H7 (cell line): ENCODE data around the gene POU2F2. TPM values are rescaled to one million over a fixed set of nuclear protein-coding genes. Genes with fewer than 3 reads are reported as not detected.
"Not testable (repeated sequence)": the region's sequence is repeated elsewhere in the genome, so short reads cannot be mapped to it uniquely, and the experiment has no call there.

Source experiments
- DNase-seq: peaks from one replicate; pipeline ENCODE4 v3.0.0; 2012
- H3K27me3 ChIP-seq: 2 replicates; pipeline ENCODE4 v1.6.0; 2011; ENCODE audit warnings: mild to moderate bottlenecking, low read length; ENCODE audit not compliant: control insufficient read depth, insufficient read depth
- H3K36me3 ChIP-seq: replicated peaks from 2 replicates; pipeline ENCODE4 v1.5.1; 2011; ENCODE audit warnings: low read length; ENCODE audit not compliant: control insufficient read depth, insufficient read depth
- H3K4me3 ChIP-seq: 2 replicates; pipeline ENCODE4 v1.5.1; 2011; ENCODE audit warnings: low read depth, mild to moderate bottlenecking, control low read depth, low read length, moderate library complexity; ENCODE audit not compliant: insufficient read depth
- total RNA-seq: library from RNA; depleted of rRNA; stranded (reverse); fragments of >200 nt; shearing (Covaris generic); gene quantifications from 2 replicates; pipeline ENCODE4 v1.2.3, GENCODE V29; 2014; rRNA removed

Gene POU2F2
- total RNA-seq, 1 experiment from 2014 or later: 0.90 TPM

GRCh38 chr19:42040491-42040890 is 91.8 kb downstream of the POU2F2 start:
- H3K27me3 ChIP-seq, DNase-seq, H3K4me3 ChIP-seq: not testable (repeated sequence)
- H3K36me3 ChIP-seq: peaks cover 21% of the 10 kb centered on the region

DNA sequence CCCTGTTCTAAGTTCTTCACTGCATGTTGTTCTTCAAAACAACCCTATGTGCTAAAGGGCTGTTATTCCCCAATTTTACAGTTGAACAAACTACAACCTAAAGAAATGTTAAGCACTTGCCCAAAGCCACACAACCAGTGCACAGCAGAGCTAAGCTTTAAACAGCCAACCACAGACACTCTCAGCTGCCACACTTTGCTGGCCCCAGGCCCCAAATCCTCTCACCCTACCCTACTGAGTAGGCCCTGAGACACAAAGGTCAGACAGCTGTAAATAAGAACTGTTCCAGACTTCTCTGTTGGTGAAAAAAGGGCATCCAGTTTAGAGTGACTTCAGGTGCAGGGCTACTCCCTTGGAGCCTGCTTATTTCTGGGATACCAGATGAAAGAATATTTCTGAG is 92.2 kb downstream of the POU2F2 start:
- peaks cover 18% of the 10 kb centered on the region for H3K36me3 ChIP-seq
- H3K27me3 ChIP-seq: no peaks in the 10 kb centered on the region
- no peak for DNase-seq
- H3K4me3 ChIP-seq: no peak overlapping the region

- no peak overlapping the region for H3K4me3 ChIP-seq
- H3K27me3 ChIP-seq: no peaks in the 10 kb centered on the region
- DNase-seq: no peak
- peaks cover 18% of the 10 kb centered on the region for H3K36me3 ChIP-seq
These were observed 93.6 kb downstream of the POU2F2 start for GRCh38 chr19:42038666-42039065.

GRCh38 chr19:42037649-42038048 is 94.6 kb downstream of the POU2F2 start:
- no peak overlapping the region for H3K4me3 ChIP-seq
- H3K27me3 ChIP-seq: no peaks in the 10 kb centered on the region
- DNase-seq: no peak
- H3K36me3 ChIP-seq: peaks cover 16% of the 10 kb centered on the region

Other genes with a start within 250 kb of the POU2F2 start
- 34.3 and 40.7 TPM in 2 replicates for gene ARHGEF1, start 249.3 kb downstream of the POU2F2 start, total RNA-seq
- 0.15 TPM in 1 of 2 replicates, not detected in the other for gene ERFL, start 204.0 kb downstream of the POU2F2 start, total RNA-seq
- gene RABAC1, start 173.1 kb downstream of the POU2F2 start, total RNA-seq: 140 and 163 TPM in 2 replicates
- gene ATP1A3, start 138.2 kb downstream of the POU2F2 start, total RNA-seq: 9.9 and 11.9 TPM in 2 replicates
- gene GRIK5, start 62.2 kb downstream of the POU2F2 start, total RNA-seq: 15.7 and 16.4 TPM in 2 replicates
- gene ZNF574, start 56.3 kb downstream of the POU2F2 start, total RNA-seq: 44.0 and 45.4 TPM in 2 replicates
- gene DEDD2, start 85.2 kb upstream of the POU2F2 start, total RNA-seq: 58.0 and 63.6 TPM in 2 replicates
- 14.6 and 16.1 TPM in 2 replicates for gene ZNF526, start 87.9 kb upstream of the POU2F2 start, total RNA-seq
- gene GSK3A, start 110.2 kb upstream of the POU2F2 start, total RNA-seq: 29.1 and 40.4 TPM in 2 replicates
- gene ERF, start 122.7 kb upstream of the POU2F2 start, total RNA-seq: 73.0 and 106 TPM in 2 replicates
- gene CIC, start 136.8 kb upstream of the POU2F2 start, total RNA-seq: 16.1 and 20.1 TPM in 2 replicates
- gene PRR19, start 169.7 kb upstream of the POU2F2 start, total RNA-seq: 3.3 and 5.2 TPM in 2 replicates
- 96.5 and 152 TPM in 2 replicates for gene PAFAH1B3, start 170.2 kb upstream of the POU2F2 start, total RNA-seq
- gene TMEM145, start 180.9 kb upstream of the POU2F2 start, total RNA-seq: 0.38 and 0.41 TPM in 2 replicates
- 26.1 and 33.4 TPM in 2 replicates for gene MEGF8, start 193.2 kb upstream of the POU2F2 start, total RNA-seq